Testis (tissue), 3 donors: ENCODE results near the gene EEFSEC. TPM values are rescaled to one million over a fixed set of nuclear protein-coding genes. Genes with fewer than 3 reads are reported as not detected.

Experiments used
- DNase-seq: peaks from one replicate; pipeline ENCODE4 v3.0.0-alpha.2; 2019
- H3K27ac ChIP-seq, 2 donors: fragments of 200-600 bp; sonication (generic); one replicate each; pipeline ENCODE4 v1.5.1; 2019
- H3K27me3 ChIP-seq: fragments of 200-600 bp; sonication (generic); one replicate; pipeline ENCODE4 v1.5.1; 2019
- H3K36me3 ChIP-seq: fragments of 200-600 bp; sonication (generic); one replicate; pipeline ENCODE4 v1.5.1; 2017; ENCODE audit warnings: low read depth; ENCODE audit errors: missing control alignments
- H3K4me1 ChIP-seq: fragments of 200-600 bp; sonication (generic); one replicate; pipeline ENCODE4 v1.5.1; 2019
- H3K4me3 ChIP-seq, 2 donors: fragments of 200-600 bp; sonication (generic); one replicate each; pipeline ENCODE4 v1.5.1; 2017 to 2019
- H3K9me3 ChIP-seq: fragments of 200-600 bp; sonication (generic); one replicate; pipeline ENCODE4 v1.5.1; 2017
- POLR2A ChIP-seq: fragments of 450-650 bp; IDR thresholded peaks from one replicate; pipeline ENCODE4 v1.6.1; 2017; ENCODE audit warnings: antibody characterized with exemption, mild to moderate bottlenecking, moderate library complexity
- WGBS, 2 donors: methylation state at CpG; one replicate each; pipeline ENCODE4 v1.1.5; 2018; 5-methylcytosine and 5-hydroxymethylcytosine counted together
- intact Hi-C: fragments of 100-400 bp; cut with DNase I; formaldehyde crosslinking; loops from one replicate; pipeline ENCODE4 v1.15.1; 2023; ENCODE audit warnings: low total_unique reads
- polyA plus RNA-seq: library from polyadenylated mRNA; stranded (reverse); fragments of 350-450 nt; fragmentation: Illumina TruSeq; extraction: RNeasy Lipid Tissue Mini Kit (QIAGEN cat#74804); gene quantifications from one replicate; pipeline ENCODE4 v1.2.3, GENCODE V29; 2014; ENCODE audit warnings: low read depth, low replicate concordance; ENCODE audit not compliant: insufficient read depth
- total RNA-seq, 2 donors: library from RNA; depleted of rRNA; stranded (reverse); fragments of >200 nt; gene quantifications; one replicate each; pipeline ENCODE4 v1.2.3, GENCODE V29; 2016
- TF ChIP-seq, protein P1 (sequence below), 3 experiments: fragments of 450-650 bp in 2 of 3; fragments of 200-600 bp in 1 of 3; sonication (generic) in 1 of 3; IDR thresholded peaks; one replicate each; pipeline ENCODE4 v1.5.1; 2016 to 2019; ENCODE audit warnings: antibody characterized with exemption in 3 of 3, mild to moderate bottlenecking in 2 of 3, moderate library complexity in 1 of 3

Gene EEFSEC
- total and polyA plus RNA-seq, 3 donors from 2014 or later: 35.4 to 40.3 (median 35.4) TPM

DNA sequence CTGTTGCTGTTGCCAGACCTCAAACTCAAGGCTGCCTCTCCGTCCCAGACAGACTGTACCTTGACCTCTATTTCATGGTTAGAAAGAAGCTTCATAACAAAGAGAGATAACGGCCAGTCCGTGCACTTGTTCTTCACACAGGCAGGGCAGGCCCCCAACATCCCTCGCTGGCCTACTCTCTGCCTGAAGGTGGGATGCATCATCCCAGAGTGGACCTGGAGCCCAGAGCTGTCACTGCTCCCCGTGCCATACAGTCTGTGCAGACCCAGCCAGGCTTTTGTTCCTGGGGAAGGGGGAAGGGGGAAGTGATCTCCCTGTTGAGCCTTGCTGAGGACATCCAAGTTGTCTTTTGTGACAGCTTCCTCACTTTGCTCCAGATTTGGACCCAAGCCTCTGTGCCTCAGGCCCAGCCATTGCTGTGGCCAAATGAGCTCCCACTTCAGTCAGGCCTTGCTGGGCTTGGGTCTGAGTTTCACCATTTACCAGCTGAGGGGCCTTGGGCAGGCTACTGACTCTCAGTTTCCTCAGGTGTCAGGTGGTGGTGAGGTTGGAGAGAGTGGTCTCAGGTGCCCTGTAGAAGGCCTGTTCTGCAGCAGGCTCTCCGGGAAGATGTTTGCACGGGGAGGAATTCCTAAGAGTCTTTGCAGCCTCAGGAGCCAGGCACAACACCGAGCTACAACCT, 171.8 kb downstream of the EEFSEC start:
- intact Hi-C loops: no loop called here
- Histone ChIP-seq H3K4me1 (peaks cover 4% of the 10 kb centered on the region), H3K36me3 (no peaks in the 10 kb centered on the region), H3K27me3 (no peaks in the 10 kb centered on the region), H3K4me3 (no peak overlapping the region), H3K9me3 (no peaks in the 10 kb centered on the region), H3K27ac (no peak overlapping the region)
- 43 to 55% methylated on average over 7 to 8 of the region's 8 CpGs for WGBS, 2 donors
- TF ChIP-seq POLR2A: no peak
- TF ChIP-seq, protein P1, sequence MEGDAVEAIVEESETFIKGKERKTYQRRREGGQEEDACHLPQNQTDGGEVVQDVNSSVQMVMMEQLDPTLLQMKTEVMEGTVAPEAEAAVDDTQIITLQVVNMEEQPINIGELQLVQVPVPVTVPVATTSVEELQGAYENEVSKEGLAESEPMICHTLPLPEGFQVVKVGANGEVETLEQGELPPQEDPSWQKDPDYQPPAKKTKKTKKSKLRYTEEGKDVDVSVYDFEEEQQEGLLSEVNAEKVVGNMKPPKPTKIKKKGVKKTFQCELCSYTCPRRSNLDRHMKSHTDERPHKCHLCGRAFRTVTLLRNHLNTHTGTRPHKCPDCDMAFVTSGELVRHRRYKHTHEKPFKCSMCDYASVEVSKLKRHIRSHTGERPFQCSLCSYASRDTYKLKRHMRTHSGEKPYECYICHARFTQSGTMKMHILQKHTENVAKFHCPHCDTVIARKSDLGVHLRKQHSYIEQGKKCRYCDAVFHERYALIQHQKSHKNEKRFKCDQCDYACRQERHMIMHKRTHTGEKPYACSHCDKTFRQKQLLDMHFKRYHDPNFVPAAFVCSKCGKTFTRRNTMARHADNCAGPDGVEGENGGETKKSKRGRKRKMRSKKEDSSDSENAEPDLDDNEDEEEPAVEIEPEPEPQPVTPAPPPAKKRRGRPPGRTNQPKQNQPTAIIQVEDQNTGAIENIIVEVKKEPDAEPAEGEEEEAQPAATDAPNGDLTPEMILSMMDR (IDR thresholded peaks at IDR 0.05): no peak
- DNase-seq: peak; percentile 19

DNA sequence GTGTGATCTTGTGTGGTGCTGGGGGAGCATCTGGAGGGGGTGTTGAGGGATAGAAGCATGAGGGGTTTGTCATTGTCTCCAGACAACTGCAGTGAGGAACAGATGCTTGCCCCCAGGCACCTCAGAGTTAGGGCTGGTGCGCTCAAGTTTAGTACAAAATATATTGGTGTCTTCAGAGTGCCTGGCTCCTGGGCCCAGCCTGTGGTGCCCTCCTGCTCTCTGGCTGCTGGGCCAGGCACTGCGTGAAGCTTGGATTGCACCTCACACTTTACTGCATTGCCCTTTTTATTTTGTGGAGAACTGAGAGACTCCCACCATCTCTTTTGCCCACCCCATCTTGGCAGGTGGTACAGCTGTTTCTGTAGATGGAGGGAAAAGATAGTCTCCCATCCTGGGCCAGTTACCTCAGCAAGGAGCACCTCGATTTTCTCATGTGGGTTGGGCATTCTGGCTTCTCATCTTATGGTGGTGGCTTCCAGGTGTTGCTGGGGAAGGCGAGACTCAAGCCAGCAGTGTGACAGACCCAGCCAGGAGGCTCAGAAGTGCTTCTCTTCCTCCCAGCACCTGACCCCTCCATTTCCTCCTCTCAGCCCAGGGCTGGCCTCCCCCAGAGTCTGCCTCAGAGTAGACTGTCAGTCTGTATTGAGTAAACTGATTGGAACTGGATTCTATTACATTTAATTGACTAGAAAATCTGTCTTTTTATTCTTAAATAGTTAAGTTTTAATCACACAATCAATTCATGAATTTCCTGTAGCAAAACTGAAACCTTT, 173.0 kb downstream of the EEFSEC start:
- intact Hi-C loops: no loop called here
- peak; percentile 3 for DNase-seq

DNA sequence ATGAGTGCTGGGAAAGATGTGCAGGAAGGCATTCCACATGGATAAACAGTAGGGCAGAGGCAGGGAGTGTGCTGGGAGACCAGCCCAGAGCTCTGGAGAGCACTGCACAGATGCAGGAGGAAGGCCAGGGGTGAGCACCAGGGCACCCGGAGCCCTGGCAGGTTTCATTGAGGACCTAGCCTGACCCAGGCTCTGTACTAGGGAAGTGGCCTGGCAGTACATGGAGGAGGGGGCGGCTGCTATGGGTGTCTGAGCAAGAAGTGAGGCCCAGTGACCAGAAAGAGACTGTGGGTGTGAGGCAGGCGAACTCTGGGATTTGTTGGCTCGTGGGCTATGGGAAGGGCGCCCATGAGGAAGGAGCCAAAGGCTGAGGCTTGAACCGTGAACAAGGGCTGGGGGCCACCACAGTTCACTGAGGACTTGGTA, 174.3 kb downstream of the EEFSEC start:
- intact Hi-C loops: no loop called here
- Histone ChIP-seq H3K36me3 (no peaks in the 10 kb centered on the region), H3K9me3 (no peaks in the 10 kb centered on the region), H3K4me3 (no peak overlapping the region), H3K27ac (no peak overlapping the region), H3K4me1 (peaks cover 4% of the 10 kb centered on the region), H3K27me3 (no peaks in the 10 kb centered on the region)
- WGBS, 2 donors: 87 to 93% methylated on average over 6 of the region's 6 CpGs
- no peak for TF ChIP-seq POLR2A
- TF ChIP-seq, protein P1 (IDR thresholded peaks at IDR 0.05): no peak
- peak; percentile 6 for DNase-seq

More for the DNA sequence above, 173.0 kb downstream of the EEFSEC start:
- no peaks in the 10 kb centered on the region for H3K27me3 ChIP-seq
- TF ChIP-seq, protein P1 (IDR thresholded peaks at IDR 0.05): no peak
- TF ChIP-seq POLR2A: no peak
- H3K4me1 ChIP-seq: peaks cover 4% of the 10 kb centered on the region
- no peaks in the 10 kb centered on the region for H3K9me3 ChIP-seq
- H3K4me3 ChIP-seq: no peak overlapping the region
- H3K36me3 ChIP-seq: no peaks in the 10 kb centered on the region
- H3K27ac ChIP-seq: no peak overlapping the region
- WGBS, 2 donors: 84 to 96% methylated on average over 4 of the region's 4 CpGs

DNA sequence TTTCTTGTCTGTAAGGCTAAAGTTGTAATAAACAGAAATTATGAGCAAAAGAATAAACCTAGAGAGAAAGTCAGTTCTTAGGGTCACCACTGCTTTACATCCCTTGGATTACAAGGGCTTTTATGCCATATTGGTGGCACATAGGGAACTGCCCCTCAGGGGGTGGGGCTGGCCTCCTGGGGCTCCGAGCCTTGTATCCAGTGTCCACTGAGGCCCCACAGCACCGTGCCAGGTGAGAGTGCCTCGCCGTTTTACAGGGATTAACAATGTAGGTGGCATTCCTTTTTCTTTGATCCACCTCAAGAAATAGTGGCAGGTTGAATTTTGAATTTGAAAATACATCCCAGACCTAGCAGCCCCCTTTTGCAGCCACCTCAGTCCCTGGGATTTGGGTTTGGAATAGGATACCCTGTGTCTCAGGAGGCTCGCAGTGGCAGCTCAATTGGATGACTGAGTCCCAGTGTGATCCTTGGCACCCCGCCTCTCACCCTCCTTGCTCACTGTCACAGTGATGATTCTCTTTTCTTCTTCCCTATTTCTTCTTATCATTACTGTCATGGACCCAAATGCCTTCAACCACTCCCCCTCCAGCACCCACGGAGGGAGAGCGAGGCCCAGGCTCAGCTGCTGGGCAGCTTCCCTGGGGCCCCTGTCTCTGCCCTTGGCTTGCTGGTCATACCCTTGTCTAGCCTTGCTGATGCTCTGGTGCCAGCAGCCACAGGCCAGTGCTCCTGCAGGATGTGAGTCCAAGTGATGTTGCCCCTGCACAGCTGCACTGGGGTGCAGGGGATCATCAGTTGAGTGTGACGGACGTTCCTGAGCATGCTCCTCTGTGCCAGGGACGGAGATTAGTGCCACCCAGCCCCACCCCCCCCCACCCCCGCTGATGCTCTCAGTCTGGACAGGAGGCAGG, 175.5 kb downstream of the EEFSEC start:
- no peaks in the 10 kb centered on the region for H3K36me3 ChIP-seq
- TF ChIP-seq POLR2A: no peak
- TF ChIP-seq, protein P1 (IDR thresholded peaks at IDR 0.05): no peak
- H3K27ac ChIP-seq: no peak overlapping the region
- no peaks in the 10 kb centered on the region for H3K9me3 ChIP-seq
- H3K4me3 ChIP-seq: no peak overlapping the region
- peaks cover 4% of the 10 kb centered on the region for H3K4me1 ChIP-seq
- intact Hi-C loops: no loop called here
- 90 to 94% methylated on average over 12 of the region's 12 CpGs for WGBS, 2 donors
- no peak for DNase-seq
- no peaks in the 10 kb centered on the region for H3K27me3 ChIP-seq
